Caco-2 (cell line): ENCODE results near the gene GARIN5A. TPM values are rescaled to one million over a fixed set of nuclear protein-coding genes. Genes with fewer than 3 reads are reported as not detected.

ENCODE experiments used
- BruUV-seq: library from RNA; stranded (reverse); fragments of 400-500 nt; replicated peaks from 2 replicates; lab custom pipeline; 2021; lab: Mats Ljungman, UMichigan
- CTCF ChIA-PET: fragments of 300-600 bp; sonication (Branson Sonifier 250); formaldehyde crosslinking; loops from one replicate; lab custom pipeline; 2022; ENCODE audit warnings: antibody characterized with exemption; lab: Charles Lee
- POLR2A ChIA-PET: fragments of 300-600 bp; sonication (Branson Sonifier 250); formaldehyde crosslinking; loops from one replicate; lab custom pipeline; 2022; ENCODE audit warnings: antibody characterized with exemption; lab: Charles Lee
- DNase-seq, 2 experiments: peaks; one replicate each; pipeline versions ENCODE4 v3.0.0 to v3.0.0-alpha.2; 2020 to 2022
- H3K27me3 ChIP-seq: replicated peaks from 2 replicates; pipeline ENCODE4 v1.6.0; 2011; ENCODE audit warnings: low read length; ENCODE audit not compliant: control insufficient read depth, insufficient read depth
- H3K36me3 ChIP-seq: 2 replicates; pipeline ENCODE4 v1.5.1; 2011; ENCODE audit warnings: low read length; ENCODE audit not compliant: control insufficient read depth, insufficient read depth
- H3K4me1 ChIP-seq: fragments of 250-450 bp; sonication (Bioruptor Pico); 2 replicates; pipeline ENCODE4 v1.5.1; 2020; ENCODE audit warnings: mild to moderate bottlenecking
- H3K4me3 ChIP-seq: 2 replicates; pipeline ENCODE4 v1.5.1; 2011; ENCODE audit warnings: low read depth, mild to moderate bottlenecking, control low read depth, low read length
- H3K9me3 ChIP-seq: fragments of 250-450 bp; sonication (Bioruptor Pico); 2 replicates; pipeline ENCODE4 v1.5.1; 2020; ENCODE audit warnings: mild to moderate bottlenecking, moderate library complexity
- H3K27ac Mint-ChIP-seq: one replicate; pipeline ENCODE4 v1.8.0; 2022; ENCODE audit warnings: mixed read lengths; ENCODE audit not compliant: unreplicated experiment
- H3K27me3 Mint-ChIP-seq: one replicate; pipeline ENCODE4 v1.8.0; 2022; ENCODE audit warnings: mixed read lengths; ENCODE audit not compliant: insufficient read depth, unreplicated experiment
- H3K36me3 Mint-ChIP-seq: one replicate; pipeline ENCODE4 v1.8.0; 2022; ENCODE audit warnings: mild to moderate bottlenecking, mixed read lengths; ENCODE audit not compliant: insufficient read depth, unreplicated experiment
- H3K4me1 Mint-ChIP-seq: one replicate; pipeline ENCODE4 v1.8.0; 2022; ENCODE audit warnings: low read depth, mixed read lengths; ENCODE audit not compliant: unreplicated experiment
- H3K4me3 Mint-ChIP-seq: one replicate; pipeline ENCODE4 v1.8.0; 2022; ENCODE audit warnings: mild to moderate bottlenecking, moderate library complexity, mixed read lengths; ENCODE audit not compliant: unreplicated experiment
- H3K9me3 Mint-ChIP-seq: one replicate; pipeline ENCODE4 v1.8.0; 2022; ENCODE audit warnings: mixed read lengths; ENCODE audit not compliant: unreplicated experiment
- intact Hi-C: fragments of 100-400 bp; cut with micrococcal nuclease; formaldehyde crosslinking; loops from one replicate; pipeline ENCODE4 v1.10.0; 2022; ENCODE audit not compliant: unreplicated experiment
- total RNA-seq: library from RNA; stranded (reverse); gene quantifications from 2 replicates; pipeline ENCODE4 v1.2.3, GENCODE V29; 2022
- TF ChIP-seq, protein P1 (sequence below), 2 experiments: fragments of 200-600 bp in 1 of 2; IDR thresholded peaks; 1 replicate in 1 of 2; 2 replicates in 1 of 2; pipeline versions ENCODE4 v1.5.1 to v1.8.0; 2011 to 2022; ENCODE audit warnings: antibody characterized with exemption in 1 of 2, control low read depth in 1 of 2, inconsistent platforms in 1 of 2, low read depth in 1 of 2, low read length in 1 of 2, mild to moderate bottlenecking in 1 of 2, moderate library complexity in 1 of 2; ENCODE audit not compliant: insufficient read depth in 1 of 2, severe bottlenecking in 1 of 2, unreplicated experiment in 1 of 2

The GARIN5A gene
- total RNA-seq, 1 experiment from 2014 or later: 1.4 TPM

DNA sequence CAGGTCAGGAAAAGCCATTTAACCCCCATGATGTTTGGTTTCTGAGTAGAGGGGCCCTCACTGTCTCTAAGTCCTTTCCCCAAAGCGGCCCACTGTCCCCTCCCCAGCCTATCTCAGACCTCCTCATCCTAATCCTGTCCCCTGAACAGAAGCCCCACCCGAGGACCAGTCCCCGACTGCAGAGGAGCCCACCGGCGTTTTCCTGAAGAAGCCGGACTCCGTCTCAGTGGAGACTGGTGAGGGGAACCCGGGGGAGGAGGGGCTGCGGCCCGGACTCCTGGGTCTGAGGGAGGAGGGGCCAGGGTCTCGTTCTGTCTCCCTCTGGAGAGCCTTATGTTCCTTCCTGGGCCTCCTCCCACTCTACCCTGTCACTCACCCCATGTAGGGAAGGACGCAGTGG lies 41.0 kb downstream of the GARIN5A start:
- H3K36me3 Mint-ChIP-seq: peaks cover 13% of the 10 kb centered on the region
- Histone ChIP-seq H3K4me1 (peaks cover 11% of the 10 kb centered on the region), H3K9me3 (no peaks in the 10 kb centered on the region), H3K4me3 (no peak overlapping the region), H3K36me3 (no peaks in the 10 kb centered on the region), H3K27me3 (no peaks in the 10 kb centered on the region; the same call in 1 of the 2 replicates)
- H3K27me3 Mint-ChIP-seq: peaks cover 27% of the 10 kb centered on the region
- peaks cover 7% of the 10 kb centered on the region for H3K4me1 Mint-ChIP-seq
- no peak for DNase-seq
- intact Hi-C loops: no loop called here
- TF ChIP-seq, protein P1, sequence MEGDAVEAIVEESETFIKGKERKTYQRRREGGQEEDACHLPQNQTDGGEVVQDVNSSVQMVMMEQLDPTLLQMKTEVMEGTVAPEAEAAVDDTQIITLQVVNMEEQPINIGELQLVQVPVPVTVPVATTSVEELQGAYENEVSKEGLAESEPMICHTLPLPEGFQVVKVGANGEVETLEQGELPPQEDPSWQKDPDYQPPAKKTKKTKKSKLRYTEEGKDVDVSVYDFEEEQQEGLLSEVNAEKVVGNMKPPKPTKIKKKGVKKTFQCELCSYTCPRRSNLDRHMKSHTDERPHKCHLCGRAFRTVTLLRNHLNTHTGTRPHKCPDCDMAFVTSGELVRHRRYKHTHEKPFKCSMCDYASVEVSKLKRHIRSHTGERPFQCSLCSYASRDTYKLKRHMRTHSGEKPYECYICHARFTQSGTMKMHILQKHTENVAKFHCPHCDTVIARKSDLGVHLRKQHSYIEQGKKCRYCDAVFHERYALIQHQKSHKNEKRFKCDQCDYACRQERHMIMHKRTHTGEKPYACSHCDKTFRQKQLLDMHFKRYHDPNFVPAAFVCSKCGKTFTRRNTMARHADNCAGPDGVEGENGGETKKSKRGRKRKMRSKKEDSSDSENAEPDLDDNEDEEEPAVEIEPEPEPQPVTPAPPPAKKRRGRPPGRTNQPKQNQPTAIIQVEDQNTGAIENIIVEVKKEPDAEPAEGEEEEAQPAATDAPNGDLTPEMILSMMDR (IDR thresholded peaks at IDR 0.05; ENCODE audit: insufficient read depth in 1 of 2, low read depth in 1 of 2, low read length in 1 of 2, severe bottlenecking in 1 of 2, unreplicated experiment in 1 of 2): no peak
- BruUV-seq: no TSS peak
- no peak overlapping the region for H3K4me3 Mint-ChIP-seq
- ChIA-PET POLR2A (no interaction called here), CTCF (no interaction called here)
- peaks cover 9% of the 10 kb centered on the region for H3K9me3 Mint-ChIP-seq
- H3K27ac Mint-ChIP-seq: no peak overlapping the region

- Mint-ChIP-seq H3K4me3 (no peak overlapping the region), H3K36me3 (peaks cover 13% of the 10 kb centered on the region), H3K27ac (no peak overlapping the region), H3K9me3 (peaks cover 9% of the 10 kb centered on the region), H3K27me3 (peaks cover 27% of the 10 kb centered on the region), H3K4me1 (peaks cover 7% of the 10 kb centered on the region)
- H3K36me3 ChIP-seq: no peaks in the 10 kb centered on the region
- ChIA-PET CTCF (no interaction called here), POLR2A (no interaction called here)
- intact Hi-C loops: no loop called here
- DNase-seq: no peak
- TF ChIP-seq, protein P1 (IDR thresholded peaks at IDR 0.05; ENCODE audit: insufficient read depth in 1 of 2, low read depth in 1 of 2, low read length in 1 of 2, severe bottlenecking in 1 of 2, unreplicated experiment in 1 of 2): no peak
- no peaks in the 10 kb centered on the region for H3K9me3 ChIP-seq
- no TSS peak for BruUV-seq
- no peaks in the 10 kb centered on the region; the same call in 1 of the 2 replicates for H3K27me3 ChIP-seq
- H3K4me1 ChIP-seq: peaks cover 11% of the 10 kb centered on the region
- no peak overlapping the region for H3K4me3 ChIP-seq
Observed at GRCh38 chr19:50435221-50435620, 41.4 kb downstream of the GARIN5A start.

GRCh38 chr19:50434525-50434924 lies 42.1 kb downstream of the GARIN5A start:
- no peaks in the 10 kb centered on the region for H3K9me3 ChIP-seq
- TF ChIP-seq, protein P1 (IDR thresholded peaks at IDR 0.05; ENCODE audit: insufficient read depth in 1 of 2, low read depth in 1 of 2, low read length in 1 of 2, severe bottlenecking in 1 of 2, unreplicated experiment in 1 of 2): no peak
- Mint-ChIP-seq H3K4me1 (peaks cover 7% of the 10 kb centered on the region), H3K9me3 (peaks cover 4% of the 10 kb centered on the region), H3K4me3 (no peak overlapping the region), H3K36me3 (peaks cover 10% of the 10 kb centered on the region), H3K27ac (no peak overlapping the region), H3K27me3 (peaks cover 23% of the 10 kb centered on the region)
- CTCF ChIA-PET: no interaction called here
- no peak for DNase-seq
- BruUV-seq: no TSS peak
- intact Hi-C loops: no loop called here
- POLR2A ChIA-PET: no interaction called here
- H3K4me1 ChIP-seq: peaks cover 11% of the 10 kb centered on the region
- H3K4me3 ChIP-seq: no peak overlapping the region
- H3K36me3 ChIP-seq: no peaks in the 10 kb centered on the region
- H3K27me3 ChIP-seq: no peaks in the 10 kb centered on the region; the same call in 1 of the 2 replicates
